Iris pigment epithelial cell (primary cell): ENCODE data around the gene MEG3.

Experiments
- DNase-seq: peaks from one replicate; pipeline ENCODE4 v3.0.0-alpha.2; 2011; ENCODE audit warnings: low read depth

Gene MEG3

GRCh38 chr14:100896369-100897060 lies 70.6 kb downstream of the MEG3 start:
- no peak for DNase-seq

GRCh38 chr14:100898465-100898864 lies 72.5 kb downstream of the MEG3 start:
- DNase-seq: no peak

DNA sequence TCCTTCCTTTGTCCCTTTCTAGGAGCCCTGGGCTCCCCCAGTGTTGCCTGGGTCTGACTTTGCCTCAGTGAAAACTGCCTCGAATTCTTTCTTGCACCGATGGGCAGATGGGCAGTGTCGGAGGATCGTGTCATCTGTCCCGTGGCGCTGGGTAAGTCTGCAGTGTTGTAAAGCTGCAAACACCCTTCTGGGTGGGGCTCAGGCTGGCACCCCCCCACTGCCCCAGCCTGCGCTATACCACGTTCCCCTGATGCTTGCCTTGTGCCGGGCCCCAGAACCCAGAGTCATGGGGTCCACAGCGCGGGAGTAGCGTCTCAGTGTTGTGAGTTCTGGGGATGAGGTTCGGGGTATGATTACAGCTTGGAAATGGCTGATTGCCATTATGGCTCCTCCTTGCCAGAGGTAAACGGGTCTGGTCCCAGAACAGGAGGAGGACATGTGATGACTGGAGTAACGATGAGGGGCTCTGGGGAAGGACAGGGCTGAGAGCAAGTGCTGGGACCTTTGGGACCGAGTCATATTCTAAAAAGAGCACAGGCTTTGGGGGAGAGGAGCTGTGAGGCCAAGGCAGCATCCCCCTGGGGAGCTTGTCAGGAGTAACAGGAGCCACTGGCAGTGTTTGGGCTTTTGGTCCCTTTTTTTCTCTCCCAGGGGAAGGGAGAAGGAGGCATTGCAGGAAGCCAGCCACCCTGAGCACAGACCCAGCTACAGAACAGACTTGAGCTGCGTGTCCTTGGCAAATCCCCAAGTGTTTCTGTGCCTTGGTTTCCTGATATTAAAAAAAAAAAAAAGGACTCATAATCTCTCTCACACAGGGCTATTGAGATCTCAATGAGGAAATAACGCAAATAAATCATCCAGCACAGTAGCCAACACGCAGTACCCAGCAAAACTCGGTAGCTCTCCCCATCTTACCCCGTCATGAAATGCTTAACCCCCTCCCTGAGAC lies 73.3 kb downstream of the MEG3 start:
- DNase-seq: peak; percentile 16

- no peak for DNase-seq
Observed at GRCh38 chr14:100899884-100900771, 74.2 kb downstream of the MEG3 start.

DNA sequence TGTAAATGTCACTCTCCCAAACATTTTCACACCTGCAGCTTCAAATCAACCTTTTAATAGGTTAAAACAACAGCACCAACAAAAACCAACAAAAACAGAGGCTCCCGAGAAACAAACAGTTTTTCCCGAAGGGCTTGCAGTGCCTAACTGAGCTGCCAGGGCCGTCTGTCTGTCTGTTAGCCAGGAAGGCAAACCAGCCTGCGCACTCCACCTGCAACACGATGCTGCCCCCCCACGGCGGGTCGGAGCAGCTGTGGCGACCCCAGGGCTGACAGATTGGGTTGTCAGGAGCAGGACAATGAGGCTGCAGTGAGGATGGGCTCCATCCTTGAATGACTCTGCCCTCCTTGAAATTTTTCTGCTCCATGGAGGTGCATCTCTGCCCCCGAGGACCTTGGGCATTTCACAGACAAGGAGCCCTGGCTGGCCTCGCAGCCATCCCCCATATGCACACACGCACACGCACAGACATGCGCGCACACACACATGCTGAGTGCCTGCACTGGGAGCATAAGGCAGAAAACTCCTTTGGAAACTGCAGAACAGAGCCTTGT lies 75.0 kb downstream of the MEG3 start:
- DNase-seq: no peak

- no peak for DNase-seq
Observed at GRCh38 chr14:100901391-100902183, 75.7 kb downstream of the MEG3 start.

GRCh38 chr14:100902295-100903133 lies 76.6 kb downstream of the MEG3 start:
- peak; percentile 14 for DNase-seq

- no peak for DNase-seq
Observed at GRCh38 chr14:100903134-100903468, 77.2 kb downstream of the MEG3 start.

DNA sequence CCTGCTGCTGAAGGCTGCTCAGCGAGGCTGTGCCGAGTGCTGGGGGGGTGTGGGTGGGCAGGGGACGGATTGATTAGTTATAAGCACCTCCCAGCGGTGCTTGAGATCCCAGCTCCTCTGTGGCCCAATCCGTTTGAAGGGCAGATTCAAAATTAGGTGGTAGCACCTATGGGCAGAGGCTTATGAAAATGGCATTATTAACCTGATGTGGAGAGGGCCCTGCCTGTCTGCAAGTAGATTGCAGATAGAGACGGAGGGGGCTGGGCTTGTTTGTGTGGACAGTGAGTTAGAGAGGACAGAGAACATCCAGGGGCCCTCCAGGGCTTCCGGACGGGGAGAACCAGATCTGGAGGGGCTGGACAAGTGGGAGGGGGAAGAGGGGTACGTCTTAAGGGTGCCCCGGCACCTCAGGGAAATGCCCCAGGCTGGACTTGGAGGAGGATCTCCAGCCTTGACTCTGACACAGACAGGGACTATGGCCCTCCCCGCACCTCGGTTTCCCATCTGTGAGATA lies 77.8 kb downstream of the MEG3 start, which contains the start of gene RTL1:
TSS of gene RTL1 (minus strand) at position 51 of the 514 bp plus-strand sequence. CDS start 18,934 bp downstream, outside the sequence.
- DNase-seq: no peak

- no peak for DNase-seq
Observed at GRCh38 chr14:100904307-100905087, 78.6 kb downstream of the MEG3 start.

DNA sequence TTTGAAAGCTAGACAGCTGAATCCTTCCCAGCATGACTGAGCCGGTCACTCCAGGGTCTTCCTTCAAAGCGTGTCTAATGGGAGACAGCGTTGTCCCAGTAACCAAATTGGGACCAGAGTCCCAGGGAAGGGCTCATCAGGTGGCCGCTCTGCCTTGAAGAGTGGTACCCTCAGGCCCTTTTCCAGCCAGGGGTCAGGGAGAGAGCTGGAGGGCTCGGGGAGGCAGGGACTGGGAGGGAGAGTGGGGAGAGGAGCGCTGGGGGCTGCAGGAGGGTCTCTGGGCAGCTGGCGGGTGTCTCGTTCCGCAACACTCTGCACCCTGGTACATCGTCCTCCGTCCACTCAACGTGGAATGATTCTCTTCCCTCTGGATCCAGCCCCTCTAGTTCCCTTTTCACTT lies 79.2 kb downstream of the MEG3 start:
- no peak for DNase-seq

- DNase-seq: no peak
Observed at GRCh38 chr14:100906420-100906819, 80.5 kb downstream of the MEG3 start.

- DNase-seq: no peak
Observed at GRCh38 chr14:100907240-100907639, 81.3 kb downstream of the MEG3 start.

- DNase-seq: no peak
Observed at GRCh38 chr14:100909439-100909838, 83.5 kb downstream of the MEG3 start.
